GM10847 (cell line): ENCODE results near the gene TTI1.

ENCODE experiments used
- POLR2A ChIP-seq: IDR thresholded peaks from 2 replicates; pipeline ENCODE4 v1.6.1; 2011; ENCODE audit not compliant: insufficient read length; ENCODE audit errors: extremely low read depth

Gene TTI1

GRCh38 chr20:38034108-38034649, 923 bp upstream of the TTI1 start:
- TF ChIP-seq POLR2A, result no peak

DNA sequence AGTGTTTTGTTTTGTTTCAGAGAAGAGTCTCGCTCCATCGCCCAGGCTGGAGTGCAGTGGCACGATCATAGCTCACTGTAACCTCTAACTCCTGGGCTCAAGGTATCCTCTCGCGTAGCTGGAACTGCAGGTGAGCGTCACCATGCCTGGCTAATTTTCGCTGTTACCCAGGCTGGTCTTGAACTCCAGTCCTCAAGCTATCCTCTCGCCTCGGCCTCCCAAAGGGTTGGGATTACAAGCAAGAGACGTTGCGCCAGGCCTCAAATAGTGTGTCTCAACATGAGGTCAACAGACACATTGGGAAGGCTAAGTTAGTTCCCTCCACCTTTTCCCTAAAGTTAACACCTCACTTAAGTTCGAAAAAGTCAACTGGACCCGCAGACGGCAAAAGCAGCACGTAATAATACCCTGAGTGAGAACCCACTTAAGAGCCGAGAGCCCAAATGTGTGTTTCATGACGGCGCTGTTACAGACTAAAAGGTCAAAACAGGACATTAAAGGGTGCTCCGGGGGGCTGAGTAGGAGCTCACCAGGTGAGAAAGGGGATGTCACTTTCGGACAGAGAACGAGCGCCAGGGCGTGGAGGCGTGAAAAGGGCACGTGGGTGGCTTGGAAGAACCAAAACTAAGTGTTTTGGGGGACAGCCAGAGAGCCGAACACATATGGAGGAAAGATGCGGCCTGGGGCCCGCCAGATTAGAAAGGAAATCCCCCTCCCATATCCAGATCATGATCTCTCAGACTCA, 499 bp downstream of the TTI1 start:
- TF ChIP-seq POLR2A, result no peak

DNA sequence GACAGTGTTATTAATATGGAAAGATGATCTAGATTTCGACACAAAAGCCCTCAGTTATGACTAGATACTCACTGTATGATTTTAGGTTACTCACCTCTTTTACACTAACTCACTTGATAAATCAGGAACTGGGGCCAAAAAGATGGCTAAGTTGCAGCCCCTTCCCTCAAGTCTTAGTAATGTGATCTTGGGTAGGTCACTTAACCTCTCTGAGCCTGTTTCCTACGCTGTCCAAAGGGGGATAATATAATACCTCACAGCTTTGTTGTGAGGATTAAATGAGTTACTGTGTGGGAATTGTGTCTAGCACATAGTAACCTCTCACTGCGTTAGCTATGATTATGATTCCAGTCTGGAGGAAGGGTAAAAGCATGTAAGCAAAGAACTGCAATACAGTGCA, 1.3 kb downstream of the TTI1 start:
- no peak for TF ChIP-seq POLR2A

DNA sequence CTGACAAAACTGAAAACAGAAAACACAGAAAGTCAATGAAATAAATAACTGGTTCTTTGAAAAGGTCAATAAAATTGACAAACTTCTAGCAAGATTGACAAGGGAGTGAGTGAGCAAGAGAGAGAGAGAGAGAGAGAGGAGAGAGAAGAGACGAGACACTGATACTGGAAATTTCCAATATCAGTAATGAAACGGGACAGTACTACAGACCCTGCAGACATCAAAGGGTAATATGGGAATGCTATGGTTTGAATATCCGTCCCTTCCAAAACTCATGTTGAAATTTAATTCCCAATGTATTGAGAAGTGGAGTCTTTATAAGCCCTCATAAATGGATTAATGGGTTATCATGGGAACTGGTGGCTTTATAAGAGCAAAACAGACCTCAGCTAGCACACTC, 3.8 kb downstream of the TTI1 start:
- TF ChIP-seq POLR2A, result no peak

GRCh38 chr20:38024496-38024895, 8.8 kb downstream of the TTI1 start:
- no peak for TF ChIP-seq POLR2A

DNA sequence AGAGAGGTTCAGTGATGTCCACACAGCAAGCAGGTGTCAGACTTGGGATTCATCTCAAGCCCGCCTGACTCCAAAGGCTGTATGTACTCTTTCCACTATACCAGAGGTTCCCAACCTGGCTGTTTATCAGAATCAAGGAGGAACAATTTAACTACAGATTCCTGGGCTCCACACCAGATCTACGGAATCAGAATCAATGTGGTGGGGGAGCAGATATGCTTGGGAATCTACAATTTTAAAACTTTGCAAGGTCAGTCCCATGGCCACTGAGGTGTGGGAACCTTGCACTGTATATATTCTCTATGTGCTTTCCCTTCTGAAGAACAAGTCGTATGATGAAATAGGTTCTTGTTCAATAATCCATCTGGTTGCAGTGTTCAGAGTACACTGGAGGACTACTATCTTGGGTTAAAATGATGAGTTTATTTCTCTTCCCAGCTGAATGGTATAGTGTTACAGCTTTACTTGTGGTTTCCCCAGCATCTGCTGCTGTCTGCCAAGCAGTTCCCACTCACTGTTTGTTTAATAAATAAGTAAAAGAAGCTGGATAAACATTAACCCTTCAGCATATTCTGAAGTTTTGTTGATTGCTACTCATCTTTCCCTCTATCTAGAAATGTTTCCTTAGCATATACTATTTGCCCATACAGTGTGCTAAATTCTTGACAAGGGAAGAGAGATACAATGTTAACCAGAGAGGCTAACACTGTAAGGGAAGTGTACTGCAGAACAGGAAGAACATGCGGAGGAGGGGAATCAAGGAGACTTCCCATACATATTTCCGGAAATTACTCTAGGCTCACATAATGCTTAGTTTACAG, 9.9 kb downstream of the TTI1 start:
- no peak for TF ChIP-seq POLR2A

GRCh38 chr20:38021087-38021772, 12.0 kb downstream of the TTI1 start:
- TF ChIP-seq POLR2A, result no peak

GRCh38 chr20:38018385-38018784, 14.9 kb downstream of the TTI1 start:
- TF ChIP-seq POLR2A, result no peak

- no peak for TF ChIP-seq POLR2A
These were observed 15.3 kb downstream of the TTI1 start for GRCh38 chr20:38017959-38018358.

GRCh38 chr20:38013887-38014286, 19.4 kb downstream of the TTI1 start:
- TF ChIP-seq POLR2A, result no peak

DNA sequence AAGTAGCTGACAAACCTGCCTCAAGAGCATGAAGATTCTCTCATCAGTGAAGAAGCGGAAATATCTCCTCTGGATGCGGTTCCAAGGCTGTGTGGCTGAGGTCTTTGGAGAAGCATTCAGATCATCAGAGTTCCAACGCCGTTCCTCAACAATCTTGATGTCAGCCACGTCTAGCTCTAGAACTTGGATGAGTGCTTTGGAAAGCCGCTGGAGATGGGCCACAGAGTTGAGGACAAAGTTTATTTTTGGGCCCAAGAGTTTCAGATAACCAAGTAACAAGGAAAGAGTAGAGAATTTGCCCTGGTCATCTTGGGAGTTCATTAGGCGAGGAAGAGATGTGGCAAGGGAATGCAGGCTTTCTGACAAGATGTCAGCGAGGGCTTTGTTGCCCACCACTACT, 20.9 kb downstream of the TTI1 start:
- no peak for TF ChIP-seq POLR2A

DNA sequence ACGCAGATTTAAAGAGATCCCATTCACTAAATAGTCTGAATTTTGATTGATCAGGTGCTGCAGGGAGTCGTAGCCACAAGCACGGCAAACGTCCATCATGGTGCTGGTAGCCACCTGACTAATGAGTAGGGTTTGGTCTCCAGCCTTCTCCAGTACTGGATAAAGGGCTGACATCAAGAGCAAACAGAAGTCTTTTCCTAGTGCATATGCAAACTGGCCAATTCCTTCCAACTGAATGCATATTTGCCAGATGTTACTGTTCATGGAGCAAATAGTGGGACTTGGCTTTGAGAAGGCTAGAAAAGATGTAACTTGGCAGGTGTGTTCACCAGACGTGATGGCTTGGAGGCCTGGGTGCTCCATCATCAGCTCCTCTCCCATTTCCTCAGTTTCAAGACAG, 21.6 kb downstream of the TTI1 start:
- no peak for TF ChIP-seq POLR2A

DNA sequence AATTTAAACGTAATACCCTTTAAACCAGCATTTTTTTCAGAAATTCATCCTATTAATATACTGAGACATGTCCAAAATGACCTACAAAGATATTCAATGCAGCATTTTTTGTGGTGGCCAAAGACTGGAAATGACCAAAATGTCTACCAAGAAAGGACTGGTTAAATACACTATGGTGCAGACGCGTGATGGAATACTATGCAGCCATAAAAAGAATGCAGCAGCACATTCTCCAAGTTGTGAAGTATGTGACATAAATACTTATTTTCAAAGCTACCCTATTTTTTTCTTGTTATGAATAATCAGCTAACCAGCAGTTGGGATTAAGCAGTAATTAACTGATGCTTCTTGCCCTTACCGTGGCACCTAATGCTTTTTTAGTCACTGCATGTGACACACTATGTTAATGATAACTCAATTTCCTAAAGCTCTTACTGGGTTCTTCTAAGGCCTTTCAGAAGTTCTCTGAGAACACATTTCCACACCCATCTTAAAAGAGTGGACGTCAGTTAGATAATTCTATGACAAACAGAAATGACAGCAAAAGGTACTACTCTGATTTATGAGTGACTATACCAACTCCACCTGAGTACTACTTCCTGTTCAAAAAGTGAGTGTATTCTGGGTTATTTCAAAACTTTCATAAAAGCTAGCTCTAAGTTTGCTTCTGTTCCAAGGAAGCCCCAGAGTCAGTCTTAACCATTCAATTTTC, 24.9 kb downstream of the TTI1 start:
- TF ChIP-seq POLR2A, result no peak

- no peak for TF ChIP-seq POLR2A
These were observed 25.7 kb downstream of the TTI1 start for GRCh38 chr20:38007526-38007925.

GRCh38 chr20:38005903-38006302, 27.4 kb downstream of the TTI1 start:
- no peak for TF ChIP-seq POLR2A

GRCh38 chr20:38004416-38004815, 28.8 kb downstream of the TTI1 start:
- TF ChIP-seq POLR2A, result no peak

DNA sequence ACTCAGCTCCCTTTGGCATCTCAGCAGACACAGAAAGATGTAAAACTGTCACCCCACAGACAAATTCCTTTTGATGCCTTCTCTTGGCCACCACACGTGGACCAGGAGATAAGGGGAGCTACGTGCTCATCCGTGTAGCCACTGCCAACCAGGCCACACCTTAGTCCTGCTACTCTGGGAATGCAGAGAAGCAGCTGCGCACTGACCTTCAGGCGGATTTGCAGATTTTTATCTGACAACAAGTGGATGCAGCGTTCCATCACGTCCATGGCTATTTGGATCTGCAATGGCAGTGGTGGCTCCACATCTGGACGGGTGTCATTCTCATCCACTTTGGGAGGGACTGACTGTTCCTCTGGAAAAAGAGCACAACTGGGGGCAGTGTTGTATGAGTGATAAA, 30.8 kb downstream of the TTI1 start:
- no peak for TF ChIP-seq POLR2A
